Fibroblast of pulmonary artery (primary cell): ENCODE results near the gene COTL1.

Source experiments
- DNase-seq: peaks from one replicate; pipeline ENCODE4 v3.0.0-alpha.2; 2010; ENCODE audit warnings: low read depth
- H3K4me3 ChIP-seq: replicated peaks from 2 replicates; pipeline ENCODE4 v1.5.1; 2011; ENCODE audit warnings: low read depth, mild to moderate bottlenecking, control low read depth, low read length, moderate library complexity
- CTCF ChIP-seq: IDR thresholded peaks from 2 replicates; pipeline ENCODE4 v1.5.1; 2011; ENCODE audit warnings: mild to moderate bottlenecking, control low read depth, low read length, inconsistent platforms; ENCODE audit errors: missing control alignments

Gene COTL1

DNA sequence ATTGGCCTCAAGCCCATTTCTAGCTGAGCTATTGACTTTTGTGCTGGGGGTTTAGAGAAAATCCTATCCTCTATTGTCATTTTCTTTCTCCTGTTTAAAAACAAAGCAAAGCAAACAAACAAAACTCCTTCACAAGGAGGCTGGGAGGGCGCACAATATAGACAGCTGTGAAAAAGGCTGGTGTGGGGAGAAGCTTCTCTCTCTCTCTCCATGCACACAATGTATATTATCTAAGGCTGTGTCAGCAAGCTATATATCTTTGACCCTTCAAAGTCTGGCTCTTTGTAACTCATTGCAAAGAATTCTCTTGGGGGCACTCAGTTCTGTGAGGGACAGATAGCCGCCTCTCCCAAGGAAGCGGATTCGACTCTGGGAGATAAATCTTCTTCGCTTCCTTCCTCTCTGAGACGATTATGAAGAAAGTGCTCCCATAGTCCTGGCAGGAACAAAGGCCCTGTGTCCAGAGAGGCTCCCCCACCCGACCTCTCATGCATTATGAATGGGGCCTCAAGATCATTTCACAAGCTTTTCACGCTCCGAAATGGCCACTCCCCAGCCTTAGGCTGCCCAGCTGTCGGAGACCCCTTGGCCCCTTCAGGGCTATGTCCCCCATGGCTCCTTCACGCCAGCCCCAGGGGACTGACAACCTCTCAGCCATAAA lies 80.3 kb downstream of the COTL1 start:
- H3K4me3 ChIP-seq = no peak overlapping the region
- no peak for DNase-seq
- no peak for TF ChIP-seq CTCF

GRCh38 chr16:84535851-84536250 lies 82.0 kb downstream of the COTL1 start:
- H3K4me3 ChIP-seq = no peak overlapping the region
- DNase-seq = no peak
- TF ChIP-seq CTCF = no peak

GRCh38 chr16:84535408-84535807 lies 82.5 kb downstream of the COTL1 start:
- DNase-seq = no peak
- no peak overlapping the region for H3K4me3 ChIP-seq
- TF ChIP-seq CTCF = no peak

GRCh38 chr16:84534815-84535214 lies 83.1 kb downstream of the COTL1 start:
- no peak for DNase-seq
- H3K4me3 ChIP-seq = no peak overlapping the region
- TF ChIP-seq CTCF = no peak

DNA sequence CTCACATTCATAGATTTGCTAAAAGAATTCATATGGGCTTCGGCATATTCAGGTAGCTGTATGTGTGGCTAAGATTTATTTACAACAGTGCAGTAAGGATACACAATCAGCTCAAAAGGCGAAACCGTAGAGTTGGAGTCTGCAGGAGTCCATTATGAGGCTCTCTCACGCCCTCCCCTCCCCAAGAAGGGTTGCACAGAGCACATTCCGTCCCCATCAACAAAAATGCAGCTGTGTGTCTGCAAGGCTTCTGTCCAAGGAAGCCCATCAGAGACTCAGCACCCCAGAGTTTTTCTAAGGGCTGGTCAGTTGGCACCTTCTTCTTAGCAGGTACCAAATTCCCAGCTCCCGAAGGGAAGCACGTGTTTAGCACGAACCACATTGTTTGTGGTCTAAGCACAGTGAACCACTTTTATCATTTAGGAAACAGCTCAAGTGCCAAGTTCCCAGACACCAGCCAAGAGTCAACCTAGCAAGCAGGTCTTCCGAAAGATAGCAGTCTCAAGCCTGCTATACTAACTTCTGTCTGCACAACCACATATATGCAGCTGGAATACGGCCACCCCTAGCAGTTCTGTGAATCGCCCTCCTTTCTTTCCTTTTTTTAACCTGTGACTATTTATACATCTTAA lies 84.9 kb downstream of the COTL1 start:
- no peak for TF ChIP-seq CTCF
- no peak overlapping the region for H3K4me3 ChIP-seq

DNA sequence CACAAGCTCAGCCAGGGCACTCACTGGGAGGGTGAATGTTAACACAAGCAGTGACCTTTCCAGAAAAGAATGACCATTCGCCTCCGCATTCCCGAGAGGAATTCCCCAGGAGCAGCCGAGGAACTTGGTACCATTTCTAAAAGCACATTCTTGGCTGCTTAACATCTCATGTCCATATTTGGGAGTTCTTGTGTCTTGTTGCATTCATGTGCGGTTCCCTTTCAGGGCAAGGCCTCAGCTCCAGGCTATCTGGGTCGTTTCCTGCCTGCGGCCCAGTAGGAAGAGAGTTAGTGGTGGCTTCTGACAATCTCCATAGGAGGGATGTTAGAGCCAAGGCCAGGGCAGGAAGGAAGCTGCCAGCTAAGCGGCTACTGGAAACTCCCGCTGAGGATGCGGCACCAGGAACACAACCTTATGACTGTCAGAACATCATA lies 85.6 kb downstream of the COTL1 start:
- no peak overlapping the region for H3K4me3 ChIP-seq
- peak; percentile 96 for DNase-seq
- TF ChIP-seq CTCF = no peak

More for the DNA sequence above, 84.9 kb downstream of the COTL1 start:
- DNase-seq = peak; percentile 58
